ENCODE data around the gene FSTL4.

DNA sequence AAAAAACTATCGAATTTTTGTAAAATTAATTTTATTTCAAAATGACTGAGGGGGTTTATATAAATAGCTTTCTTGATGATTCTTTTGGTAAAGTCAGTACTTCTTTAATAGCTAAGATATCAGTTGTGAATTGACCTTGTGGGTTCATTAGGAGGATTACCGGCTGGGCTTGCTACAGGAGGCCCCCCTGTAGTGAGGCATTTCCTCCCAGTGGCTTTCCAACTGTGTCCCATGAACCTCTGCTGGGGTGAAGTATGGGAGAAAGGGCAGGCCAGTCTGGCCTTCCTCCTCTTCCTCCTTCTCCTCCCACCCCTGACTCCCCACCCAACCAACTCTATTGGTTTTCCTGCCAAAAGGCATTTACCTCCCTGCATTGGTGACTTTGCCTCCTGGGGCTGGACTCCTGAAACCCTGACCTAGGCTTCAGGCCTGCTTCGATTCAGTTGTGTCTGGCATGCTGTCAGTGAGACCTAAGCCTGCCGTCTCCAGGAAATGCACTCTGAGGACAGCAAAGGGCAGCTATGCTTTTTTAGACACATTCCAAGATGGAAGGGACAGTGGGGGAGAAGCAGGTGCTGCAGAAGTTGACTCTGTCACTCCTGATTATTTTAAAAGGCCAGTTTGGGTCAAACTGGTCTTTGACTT, 415.8 kb downstream of the FSTL4 start:
- TF ChIP-seq, protein P1, sequence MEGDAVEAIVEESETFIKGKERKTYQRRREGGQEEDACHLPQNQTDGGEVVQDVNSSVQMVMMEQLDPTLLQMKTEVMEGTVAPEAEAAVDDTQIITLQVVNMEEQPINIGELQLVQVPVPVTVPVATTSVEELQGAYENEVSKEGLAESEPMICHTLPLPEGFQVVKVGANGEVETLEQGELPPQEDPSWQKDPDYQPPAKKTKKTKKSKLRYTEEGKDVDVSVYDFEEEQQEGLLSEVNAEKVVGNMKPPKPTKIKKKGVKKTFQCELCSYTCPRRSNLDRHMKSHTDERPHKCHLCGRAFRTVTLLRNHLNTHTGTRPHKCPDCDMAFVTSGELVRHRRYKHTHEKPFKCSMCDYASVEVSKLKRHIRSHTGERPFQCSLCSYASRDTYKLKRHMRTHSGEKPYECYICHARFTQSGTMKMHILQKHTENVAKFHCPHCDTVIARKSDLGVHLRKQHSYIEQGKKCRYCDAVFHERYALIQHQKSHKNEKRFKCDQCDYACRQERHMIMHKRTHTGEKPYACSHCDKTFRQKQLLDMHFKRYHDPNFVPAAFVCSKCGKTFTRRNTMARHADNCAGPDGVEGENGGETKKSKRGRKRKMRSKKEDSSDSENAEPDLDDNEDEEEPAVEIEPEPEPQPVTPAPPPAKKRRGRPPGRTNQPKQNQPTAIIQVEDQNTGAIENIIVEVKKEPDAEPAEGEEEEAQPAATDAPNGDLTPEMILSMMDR (IDR thresholded peaks at IDR 0.05; ENCODE audit: borderline replicate concordance, extremely low read depth, low read length, poor library complexity, severe bottlenecking): no peak
- TF ChIP-seq EZH2 (IDR thresholded peaks at IDR 0.05; ENCODE audit: borderline replicate concordance, low read depth, low read length, severe bottlenecking): no peak
